ENCODE results near the gene HDGF. TPM values are rescaled to one million over a fixed set of nuclear protein-coding genes. Genes with fewer than 3 reads are reported as not detected.

The HDGF gene
- polyA plus RNA-seq, 2 donors = 88.6 to 150 TPM

- Histone ChIP-seq H3K27me3 (ENCODE audit: control insufficient read depth in 1 of 2, insufficient read depth in 2 of 2, low read length in 2 of 2) (no peaks in the 10 kb centered on the region), H3K36me3 (ENCODE audit: control insufficient read depth in 2 of 2, insufficient read depth in 2 of 2, low read length in 1 of 2) (peaks cover 11 to 22% of the 10 kb centered on the region in 2 donors), H3K4me3 (ENCODE audit: low read depth in 1 of 2, low read length in 2 of 2) (no peak overlapping the region), H3K4me1 (ENCODE audit: control insufficient read depth in 2 of 2, insufficient read depth in 2 of 2, low read length in 1 of 2) (no peaks in the 10 kb centered on the region), H3K9me3 (ENCODE audit: control insufficient read depth in 2 of 2, insufficient read depth in 1 of 2, low read depth in 1 of 2, low read length in 1 of 2) (no peaks in the 10 kb centered on the region), H3K27ac (ENCODE audit: low read depth in 2 of 2, low read length in 1 of 2) (no peak overlapping the region)
- WGBS, 2 donors = 88 to 91% methylated on average over 6 of the region's 6 CpGs
Observed at GRCh38 chr1:156785458-156785857, 34.0 kb upstream of the HDGF start.

DNA sequence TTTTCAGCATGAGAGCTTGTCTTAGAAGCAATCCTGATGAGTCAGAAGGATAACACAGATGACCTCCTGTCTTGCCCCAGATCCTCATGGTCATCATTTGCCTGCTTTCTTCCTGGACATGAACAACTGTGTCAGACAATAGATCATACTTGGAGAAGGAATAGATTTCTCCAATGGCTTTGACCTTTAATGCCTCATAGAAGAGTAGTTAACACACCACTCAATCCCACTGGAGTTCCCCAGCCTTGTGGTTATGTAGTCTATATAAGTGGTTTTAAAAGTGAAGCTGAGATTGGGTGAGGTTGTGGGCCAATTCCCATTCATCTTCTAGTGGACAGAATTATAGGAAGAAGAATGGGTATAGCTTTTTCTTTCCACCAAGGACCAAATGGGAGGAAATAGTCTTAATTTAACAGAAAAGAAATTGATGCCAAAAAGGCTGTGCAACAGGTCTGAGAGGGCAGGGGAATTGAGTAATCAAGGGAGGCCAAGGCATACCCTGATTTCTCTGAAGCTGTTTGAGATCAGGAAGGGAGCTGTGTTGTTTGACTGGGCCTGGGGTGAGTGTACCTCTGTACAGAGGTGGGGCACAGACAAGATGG lies 30.2 kb upstream of the HDGF start:
- no peaks in the 10 kb centered on the region for H3K27me3 ChIP-seq (ENCODE audit: control insufficient read depth in 1 of 2, insufficient read depth in 2 of 2, low read length in 2 of 2)
- H3K36me3 ChIP-seq (ENCODE audit: control insufficient read depth in 2 of 2, insufficient read depth in 2 of 2, low read length in 1 of 2) = peaks cover 7 to 17% of the 10 kb centered on the region in 2 donors
- H3K4me3 ChIP-seq (ENCODE audit: low read depth in 1 of 2, low read length in 2 of 2) = no peak overlapping the region
- no peak overlapping the region for H3K27ac ChIP-seq (ENCODE audit: low read depth in 2 of 2, low read length in 1 of 2)
- H3K4me1 ChIP-seq (ENCODE audit: control insufficient read depth in 2 of 2, insufficient read depth in 2 of 2, low read length in 1 of 2) = peaks cover 0 to 2% of the 10 kb centered on the region in 2 donors
- H3K9me3 ChIP-seq (ENCODE audit: control insufficient read depth in 2 of 2, insufficient read depth in 1 of 2, low read depth in 1 of 2, low read length in 1 of 2) = no peaks in the 10 kb centered on the region

DNA sequence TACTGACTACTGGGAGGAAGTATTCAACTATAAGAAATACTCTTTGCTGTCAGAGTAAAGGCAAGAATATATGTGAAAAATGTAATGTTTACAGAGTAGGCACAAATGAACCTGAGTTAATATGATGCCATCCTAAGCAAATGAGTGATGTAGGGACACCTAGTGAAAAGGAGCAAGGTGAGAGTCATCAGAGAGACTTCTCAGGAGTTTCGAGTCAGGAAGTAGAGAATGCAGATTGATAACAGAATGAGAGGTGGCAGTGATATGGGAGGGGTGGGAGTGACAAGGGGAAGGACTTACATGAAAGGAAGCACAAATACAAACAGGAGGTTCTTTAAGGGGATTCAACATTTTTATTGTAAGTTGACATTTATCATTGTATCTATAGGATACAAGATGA lies 26.1 kb upstream of the HDGF start:
- no peak overlapping the region for H3K4me3 ChIP-seq (ENCODE audit: low read depth in 1 of 2, low read length in 2 of 2)
- no peak overlapping the region for H3K27ac ChIP-seq (ENCODE audit: low read depth in 2 of 2, low read length in 1 of 2)
- peaks cover 0 to 4% of the 10 kb centered on the region in 2 donors for H3K4me1 ChIP-seq (ENCODE audit: control insufficient read depth in 2 of 2, insufficient read depth in 2 of 2, low read length in 1 of 2)
- H3K27me3 ChIP-seq (ENCODE audit: control insufficient read depth in 1 of 2, insufficient read depth in 2 of 2, low read length in 2 of 2) = no peaks in the 10 kb centered on the region
- 26 to 46% methylated on average over 1 of the region's 1 CpG for WGBS, 2 donors
- peaks cover 0 to 3% of the 10 kb centered on the region in 2 donors for H3K36me3 ChIP-seq (ENCODE audit: control insufficient read depth in 2 of 2, insufficient read depth in 2 of 2, low read length in 1 of 2)
- H3K9me3 ChIP-seq (ENCODE audit: control insufficient read depth in 2 of 2, insufficient read depth in 1 of 2, low read depth in 1 of 2, low read length in 1 of 2) = no peaks in the 10 kb centered on the region

- Histone ChIP-seq H3K36me3 (ENCODE audit: control insufficient read depth in 2 of 2, insufficient read depth in 2 of 2, low read length in 1 of 2) (peaks cover 0 to 3% of the 10 kb centered on the region in 2 donors), H3K9me3 (ENCODE audit: control insufficient read depth in 2 of 2, insufficient read depth in 1 of 2, low read depth in 1 of 2, low read length in 1 of 2) (no peaks in the 10 kb centered on the region), H3K27ac (ENCODE audit: low read depth in 2 of 2, low read length in 1 of 2) (no peak overlapping the region), H3K4me1 (ENCODE audit: control insufficient read depth in 2 of 2, insufficient read depth in 2 of 2, low read length in 1 of 2) (peaks cover 0 to 4% of the 10 kb centered on the region in 2 donors), H3K4me3 (ENCODE audit: low read depth in 1 of 2, low read length in 2 of 2) (no peak overlapping the region), H3K27me3 (ENCODE audit: control insufficient read depth in 1 of 2, insufficient read depth in 2 of 2, low read length in 2 of 2) (no peaks in the 10 kb centered on the region)
- WGBS, 2 donors = 56 to 67% methylated on average over 4 of the region's 4 CpGs
Observed at GRCh38 chr1:156776942-156777341, 25.5 kb upstream of the HDGF start.

GRCh38 chr1:156775799-156776198 lies 24.3 kb upstream of the HDGF start:
- 78 to 79% methylated on average over 5 of the region's 5 CpGs for WGBS, 2 donors
- Histone ChIP-seq H3K27me3 (ENCODE audit: control insufficient read depth in 1 of 2, insufficient read depth in 2 of 2, low read length in 2 of 2) (no peaks in the 10 kb centered on the region), H3K4me3 (ENCODE audit: low read depth in 1 of 2, low read length in 2 of 2) (no peak overlapping the region), H3K9me3 (ENCODE audit: control insufficient read depth in 2 of 2, insufficient read depth in 1 of 2, low read depth in 1 of 2, low read length in 1 of 2) (no peaks in the 10 kb centered on the region), H3K4me1 (ENCODE audit: control insufficient read depth in 2 of 2, insufficient read depth in 2 of 2, low read length in 1 of 2) (peaks cover 2 to 4% of the 10 kb centered on the region in 2 donors), H3K36me3 (ENCODE audit: control insufficient read depth in 2 of 2, insufficient read depth in 2 of 2, low read length in 1 of 2) (peaks cover 0 to 3% of the 10 kb centered on the region in 2 donors), H3K27ac (ENCODE audit: low read depth in 2 of 2, low read length in 1 of 2) (no peak overlapping the region)

- WGBS, 2 donors = 81 to 83% methylated on average over 3 of the region's 3 CpGs
- Histone ChIP-seq H3K4me1 (ENCODE audit: control insufficient read depth in 2 of 2, insufficient read depth in 2 of 2, low read length in 1 of 2) (peaks cover 2 to 6% of the 10 kb centered on the region in 2 donors), H3K27ac (ENCODE audit: low read depth in 2 of 2, low read length in 1 of 2) (no peak overlapping the region), H3K36me3 (ENCODE audit: control insufficient read depth in 2 of 2, insufficient read depth in 2 of 2, low read length in 1 of 2) (peaks cover 0 to 3% of the 10 kb centered on the region in 2 donors), H3K4me3 (ENCODE audit: low read depth in 1 of 2, low read length in 2 of 2) (no peak overlapping the region), H3K27me3 (ENCODE audit: control insufficient read depth in 1 of 2, insufficient read depth in 2 of 2, low read length in 2 of 2) (no peaks in the 10 kb centered on the region), H3K9me3 (ENCODE audit: control insufficient read depth in 2 of 2, insufficient read depth in 1 of 2, low read depth in 1 of 2, low read length in 1 of 2) (no peaks in the 10 kb centered on the region)
Observed at GRCh38 chr1:156773607-156774006, 22.1 kb upstream of the HDGF start.

DNA sequence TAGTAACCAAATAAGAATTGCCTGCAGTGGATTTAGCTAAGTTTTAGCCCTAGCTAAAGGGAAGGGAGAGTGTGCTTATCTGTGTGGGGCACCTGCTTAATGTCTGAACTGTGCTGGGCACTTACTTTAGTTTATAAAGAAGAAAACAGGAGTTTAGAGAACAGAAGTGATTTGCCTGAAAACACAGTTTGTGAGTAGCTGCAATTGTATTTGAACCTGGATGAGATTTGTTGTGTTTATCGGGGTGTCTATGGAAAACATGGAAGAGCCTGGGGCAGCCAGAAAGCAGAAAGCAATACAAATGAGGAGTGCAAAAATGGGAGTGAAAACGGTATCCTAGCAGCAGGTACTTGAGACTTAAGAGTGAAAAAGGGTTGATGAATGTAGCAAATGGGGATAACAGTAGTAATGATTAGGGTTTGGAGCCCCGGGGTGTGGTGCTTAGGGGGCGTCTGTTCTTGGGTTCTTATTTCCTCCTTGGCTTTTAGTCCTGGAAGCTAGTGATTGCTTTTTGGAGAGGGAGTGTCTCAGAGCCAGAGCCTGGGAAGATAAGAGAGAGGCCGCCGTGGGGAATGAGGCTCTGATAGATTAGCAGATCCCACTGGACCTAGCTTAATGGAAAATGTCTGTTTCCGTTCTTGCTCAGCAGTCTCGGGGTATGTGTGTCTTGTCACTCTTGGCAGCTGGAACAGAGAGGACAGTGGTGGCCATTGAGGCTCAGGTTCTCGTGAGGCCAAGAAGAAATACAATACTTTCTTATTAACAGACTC lies 21.4 kb upstream of the HDGF start:
- 48 to 61% methylated on average over 9 of the region's 9 CpGs for WGBS, 2 donors
- no peak overlapping the region for H3K27ac ChIP-seq (ENCODE audit: low read depth in 2 of 2, low read length in 1 of 2)
- peaks cover 0 to 3% of the 10 kb centered on the region in 2 donors for H3K36me3 ChIP-seq (ENCODE audit: control insufficient read depth in 2 of 2, insufficient read depth in 2 of 2, low read length in 1 of 2)
- H3K9me3 ChIP-seq (ENCODE audit: control insufficient read depth in 2 of 2, insufficient read depth in 1 of 2, low read depth in 1 of 2, low read length in 1 of 2) = no peaks in the 10 kb centered on the region
- H3K4me1 ChIP-seq (ENCODE audit: control insufficient read depth in 2 of 2, insufficient read depth in 2 of 2, low read length in 1 of 2) = peaks cover 2 to 6% of the 10 kb centered on the region in 2 donors
- H3K27me3 ChIP-seq (ENCODE audit: control insufficient read depth in 1 of 2, insufficient read depth in 2 of 2, low read length in 2 of 2) = no peaks in the 10 kb centered on the region
- no peak overlapping the region for H3K4me3 ChIP-seq (ENCODE audit: low read depth in 1 of 2, low read length in 2 of 2)

DNA sequence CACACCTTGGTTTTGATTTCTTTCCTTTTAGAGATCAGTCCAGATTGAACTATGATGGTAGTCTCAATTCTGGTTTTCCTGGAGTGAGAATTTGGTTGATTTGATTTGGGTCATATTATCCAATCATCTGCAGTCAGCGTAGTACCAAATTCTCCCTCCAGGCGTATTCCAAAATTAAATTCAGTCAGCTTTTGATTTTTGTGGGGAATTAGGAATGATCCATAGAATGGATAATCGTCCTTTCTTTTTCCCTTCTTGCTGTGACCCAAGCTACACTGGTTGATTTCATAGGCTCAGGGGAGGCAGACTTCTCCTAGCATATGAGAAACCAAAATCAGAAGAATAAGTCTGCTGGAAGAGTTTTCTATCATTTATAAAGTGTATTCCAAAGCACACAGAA lies 20.7 kb upstream of the HDGF start:
- peaks cover 0 to 3% of the 10 kb centered on the region in 2 donors for H3K36me3 ChIP-seq (ENCODE audit: control insufficient read depth in 2 of 2, insufficient read depth in 2 of 2, low read length in 1 of 2)
- no peak overlapping the region for H3K27ac ChIP-seq (ENCODE audit: low read depth in 2 of 2, low read length in 1 of 2)
- H3K27me3 ChIP-seq (ENCODE audit: control insufficient read depth in 1 of 2, insufficient read depth in 2 of 2, low read length in 2 of 2) = no peaks in the 10 kb centered on the region
- H3K4me1 ChIP-seq (ENCODE audit: control insufficient read depth in 2 of 2, insufficient read depth in 2 of 2, low read length in 1 of 2) = peaks cover 2 to 6% of the 10 kb centered on the region in 2 donors
- WGBS, 2 donors = 83 to 84% methylated on average over 3 of the region's 3 CpGs
- no peak overlapping the region for H3K4me3 ChIP-seq (ENCODE audit: low read depth in 1 of 2, low read length in 2 of 2)
- H3K9me3 ChIP-seq (ENCODE audit: control insufficient read depth in 2 of 2, insufficient read depth in 1 of 2, low read depth in 1 of 2, low read length in 1 of 2) = no peaks in the 10 kb centered on the region

DNA sequence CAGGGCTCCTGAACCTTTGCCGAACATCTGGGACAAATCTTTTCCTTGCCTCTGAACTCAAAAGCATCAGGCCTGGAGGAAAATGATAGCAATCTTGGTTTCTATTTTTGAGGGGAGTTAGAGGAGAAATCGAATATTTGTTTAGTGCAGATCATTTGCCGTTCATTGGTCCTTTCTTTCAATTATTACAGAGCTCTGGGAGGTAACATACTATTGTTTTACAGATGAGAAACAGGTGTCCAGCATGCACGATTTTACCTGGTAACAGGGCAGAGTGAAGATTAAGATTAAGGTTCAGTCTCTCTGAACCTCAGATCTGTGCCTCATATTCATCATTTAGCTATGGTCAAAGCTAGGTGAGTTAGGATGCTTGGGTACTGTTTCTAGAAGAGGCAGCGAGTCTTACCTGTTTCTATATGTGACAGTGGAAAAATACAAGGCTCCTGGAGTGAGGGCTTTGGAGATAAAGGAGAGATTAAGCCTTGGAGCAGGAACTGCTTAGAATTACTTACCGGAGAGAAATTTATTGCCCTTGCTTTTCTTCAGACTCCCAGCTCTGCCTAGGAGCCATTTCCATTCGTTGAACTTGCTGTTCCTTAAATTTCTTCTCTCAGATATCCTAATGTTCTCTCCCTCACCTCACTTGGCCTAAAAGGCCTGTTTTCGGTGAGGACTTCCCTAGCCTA lies 17.3 kb upstream of the HDGF start:
- peaks cover 0 to 3% of the 10 kb centered on the region in 2 donors for H3K36me3 ChIP-seq (ENCODE audit: control insufficient read depth in 2 of 2, insufficient read depth in 2 of 2, low read length in 1 of 2)
- peak overlapping the region; percentile 91 to 94 for H3K4me3 ChIP-seq (ENCODE audit: low read depth in 1 of 2, low read length in 2 of 2)
- H3K9me3 ChIP-seq (ENCODE audit: control insufficient read depth in 2 of 2, insufficient read depth in 1 of 2, low read depth in 1 of 2, low read length in 1 of 2) = no peaks in the 10 kb centered on the region
- H3K27me3 ChIP-seq (ENCODE audit: control insufficient read depth in 1 of 2, insufficient read depth in 2 of 2, low read length in 2 of 2) = no peaks in the 10 kb centered on the region
- H3K4me1 ChIP-seq (ENCODE audit: control insufficient read depth in 2 of 2, insufficient read depth in 2 of 2, low read length in 1 of 2) = peaks cover 2 to 5% of the 10 kb centered on the region in 2 donors
- WGBS, 2 donors = 17 to 22% methylated on average over 8 of the region's 8 CpGs
- H3K27ac ChIP-seq (ENCODE audit: low read depth in 2 of 2, low read length in 1 of 2) = peak overlapping the region in 1 of 2 donors; percentile 53

Measured in esophagus (tissue), 2 donors.